CD14-positive monocyte (primary cell): ENCODE measurements around the gene DAZAP1. TPM values are rescaled to one million over a fixed set of nuclear protein-coding genes. Genes with fewer than 3 reads are reported as not detected.

Experiments
- DNase-seq, 3 donors: peaks; one replicate each; pipeline ENCODE4 v3.0.0-alpha.2; 2011 to 2022
- H2AFZ ChIP-seq: 2 replicates; pipeline ENCODE4 v1.6.0; 2012; ENCODE audit warnings: mild to moderate bottlenecking, low read depth, low read length, inconsistent platforms; ENCODE audit not compliant: insufficient read depth, poor library complexity, severe bottlenecking
- H3K27ac ChIP-seq, 2 donors: 1 replicate in 1 of 2; 2 replicates in 1 of 2; pipeline ENCODE4 v1.5.1; 2012 to 2013; ENCODE audit warnings: low read length in 2 of 2, control low read depth in 1 of 2, inconsistent platforms in 1 of 2, low read depth in 1 of 2, mild to moderate bottlenecking in 1 of 2
- H3K27me3 ChIP-seq, 2 donors: one replicate each; pipeline versions ENCODE4 v1.6.0 to v1.6.1; 2011 to 2013; ENCODE audit warnings: low read length in 2 of 2; ENCODE audit not compliant: control insufficient read depth in 2 of 2, insufficient read depth in 2 of 2
- H3K36me3 ChIP-seq, 2 donors: replicated peaks in 1 of 2; 1 replicate in 1 of 2; 2 replicates in 1 of 2; pipeline versions ENCODE4 v1.5.1 to v1.6.1; 2012 to 2013; ENCODE audit warnings: low read length in 2 of 2, control low read depth in 1 of 2, inconsistent platforms in 1 of 2, mild to moderate bottlenecking in 1 of 2; ENCODE audit not compliant: insufficient read depth in 2 of 2, control insufficient read depth in 1 of 2
- H3K4me1 ChIP-seq, 2 donors: 1 replicate in 1 of 2; 2 replicates in 1 of 2; pipeline versions ENCODE4 v1.5.1 to v1.6.1; 2012 to 2013; ENCODE audit warnings: low read length in 2 of 2, control low read depth in 1 of 2, inconsistent platforms in 1 of 2, mild to moderate bottlenecking in 1 of 2, moderate library complexity in 1 of 2; ENCODE audit not compliant: insufficient read depth in 2 of 2, control insufficient read depth in 1 of 2
- H3K4me2 ChIP-seq: replicated peaks from 2 replicates; pipeline ENCODE3; 2012; ENCODE audit warnings: low read length, moderate library complexity, mild to moderate bottlenecking; ENCODE audit not compliant: poor library complexity, severe bottlenecking; ENCODE audit errors: extremely low read depth
- H3K4me3 ChIP-seq, 3 experiments: fragments of 200-600 bp in 1 of 3; sonication (generic) in 1 of 3; replicated peaks in 1 of 3; 1 replicate in 2 of 3; 2 replicates in 1 of 3; pipeline ENCODE4 v1.5.1; 2011 to 2013; ENCODE audit warnings: low read length in 3 of 3, mild to moderate bottlenecking in 3 of 3, control low read depth in 2 of 3, low read depth in 2 of 3, inconsistent platforms in 1 of 3, moderate library complexity in 1 of 3
- H3K79me2 ChIP-seq: 2 replicates; pipeline ENCODE4 v1.6.0; 2012; ENCODE audit warnings: mild to moderate bottlenecking, control low read depth, inconsistent platforms, low read length, moderate library complexity; ENCODE audit not compliant: insufficient read depth
- H3K9ac ChIP-seq: 2 replicates; pipeline ENCODE4 v1.6.0; 2017; ENCODE audit warnings: low read length, mild to moderate bottlenecking; ENCODE audit not compliant: insufficient read depth, poor library complexity, severe bottlenecking
- H3K9me3 ChIP-seq, 2 donors: replicated peaks in 1 of 2; 1 replicate in 1 of 2; 2 replicates in 1 of 2; pipeline versions ENCODE4 v1.5.1 to v1.6.1; 2012 to 2013; ENCODE audit warnings: low read length in 2 of 2, control low read depth in 1 of 2; ENCODE audit not compliant: control insufficient read depth in 1 of 2, insufficient read depth in 1 of 2
- H4K20me1 ChIP-seq: 2 replicates; pipeline ENCODE4 v1.6.0; 2012; ENCODE audit warnings: mild to moderate bottlenecking, low read length, control low read depth, moderate library complexity; ENCODE audit not compliant: insufficient read depth
- H3K27ac Mint-ChIP-seq, 7 donors: one replicate each; pipeline ENCODE4 v1.8.0; 2020; ENCODE audit warnings: mild to moderate bottlenecking in 7 of 7, mixed read lengths in 7 of 7, moderate library complexity in 6 of 7, inconsistent platforms in 2 of 7
- H3K27me3 Mint-ChIP-seq, 3 donors: one replicate each; pipeline ENCODE4 v1.8.0; 2021 to 2022; ENCODE audit warnings: low read depth in 3 of 3, mild to moderate bottlenecking in 3 of 3, mixed read lengths in 3 of 3, moderate library complexity in 3 of 3, inconsistent platforms in 1 of 3
- H3K36me3 Mint-ChIP-seq, 2 donors: one replicate each; pipeline ENCODE4 v1.8.0; 2020; ENCODE audit warnings: mixed read lengths in 2 of 2, inconsistent platforms in 1 of 2, mild to moderate bottlenecking in 1 of 2
- H3K4me1 Mint-ChIP-seq: one replicate; pipeline ENCODE4 v1.8.0; 2020; ENCODE audit warnings: mild to moderate bottlenecking, mixed read lengths
- H3K4me3 Mint-ChIP-seq, 2 donors: one replicate each; pipeline ENCODE4 v1.8.0; 2020; ENCODE audit warnings: mild to moderate bottlenecking in 2 of 2, mixed read lengths in 2 of 2, moderate library complexity in 1 of 2
- H3K9me3 Mint-ChIP-seq, 7 donors: one replicate each; pipeline ENCODE4 v1.8.0; 2020 to 2022; ENCODE audit warnings: mixed read lengths in 7 of 7, mild to moderate bottlenecking in 6 of 7, moderate library complexity in 6 of 7, inconsistent platforms in 2 of 7
- WGBS: methylation state at CpG from one replicate; pipeline ENCODE4 v1.1.5; 2013; ENCODE audit warnings: missing lambda C conversion rate; ENCODE audit not compliant: insufficient coverage; 5-methylcytosine and 5-hydroxymethylcytosine counted together
- intact Hi-C, 2 donors: fragments of 100-400 bp; cut with micrococcal nuclease; formaldehyde crosslinking; loops; one replicate each; pipeline versions ENCODE4 v1.15.0 to v1.15.1; 2023
- polyA plus RNA-seq, 3 donors: library from polyadenylated mRNA; depleted of rRNA in 1 of 3; unstranded in 2 of 3; stranded (reverse) in 1 of 3; fragments of 300-500 nt in 2 of 3; fragments of >200 nt in 1 of 3; fragmentation: Illumina TruSeq in 2 of 3; gene quantifications; 1 replicate in 2 of 3; 2 replicates in 1 of 3; pipeline ENCODE4 v1.2.3, GENCODE V29; 2012 to 2021
- TF ChIP-seq, protein P1 (sequence below): fragments of 200-600 bp; IDR thresholded peaks from one replicate; pipeline ENCODE4 v1.8.0; 2022; ENCODE audit warnings: antibody characterized with exemption, mild to moderate bottlenecking

The DAZAP1 gene
- polyA plus RNA-seq, 3 donors: 3.3 to 57.1 (median 4.2) TPM

DNA sequence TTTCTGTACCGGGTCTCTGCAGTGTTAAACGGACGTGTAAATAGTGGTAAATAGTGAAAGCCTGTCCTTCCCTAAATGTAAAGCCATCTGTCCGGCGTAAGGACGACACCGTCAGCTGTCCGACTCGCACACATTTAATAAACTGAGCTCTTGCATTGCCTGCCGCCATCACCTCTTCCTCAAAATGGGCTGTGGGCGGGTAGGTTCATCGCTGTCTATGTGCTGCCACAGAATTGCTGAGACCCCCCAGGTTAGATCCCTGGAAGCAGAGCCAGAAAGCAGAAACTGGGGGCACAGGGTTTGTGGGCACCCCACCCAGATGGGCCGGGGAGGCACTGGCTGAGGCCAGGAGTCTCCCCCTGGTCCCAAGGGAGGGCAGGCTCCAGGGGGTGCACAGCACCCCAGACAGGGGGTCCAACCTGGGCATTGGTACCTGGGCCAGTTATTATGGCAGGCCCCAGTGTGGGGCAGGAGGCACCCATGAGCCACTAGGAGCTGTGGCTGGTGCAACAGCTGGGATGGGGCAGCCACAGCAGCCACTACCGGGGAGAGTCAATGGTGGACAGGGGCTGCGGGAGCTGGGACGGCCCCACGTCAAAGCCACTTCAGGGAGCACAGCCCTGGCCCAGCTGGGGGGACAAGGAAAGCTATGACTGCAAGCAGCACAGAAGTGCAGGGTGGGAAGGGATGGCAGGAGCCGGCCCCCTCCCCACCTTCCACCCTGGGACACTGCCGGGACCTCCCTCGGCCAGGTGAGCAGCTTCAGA lies 65.9 kb downstream of the DAZAP1 start:
- peaks cover 31 to 36% of the 10 kb centered on the region in 2 donors for H3K4me1 ChIP-seq
- no peak overlapping the region for H3K27ac ChIP-seq
- Mint-ChIP-seq H3K27ac (no peak overlapping the region), H3K4me1 (peaks cover 29% of the 10 kb centered on the region), H3K4me3 (peak overlapping the region in 1 of 2 donors; percentile 71), H3K36me3 (peaks cover 20 to 34% of the 10 kb centered on the region in 2 donors), H3K9me3 (peaks cover 0 to 16% (median 2%) of the 10 kb centered on the region in 7 donors), H3K27me3 (peaks cover 32 to 59% (median 48%) of the 10 kb centered on the region in 3 donors)
- peaks cover 36 to 47% of the 10 kb centered on the region in 2 donors for H3K27me3 ChIP-seq
- H2AFZ ChIP-seq: no peak overlapping the region
- H4K20me1 ChIP-seq: peaks cover 80% of the 10 kb centered on the region
- H3K79me2 ChIP-seq: peaks cover 22% of the 10 kb centered on the region
- H3K9ac ChIP-seq: no peak overlapping the region
- no peak overlapping the region for H3K4me2 ChIP-seq
- no peak overlapping the region for H3K4me3 ChIP-seq
- H3K36me3 ChIP-seq: peaks cover 18 to 27% of the 10 kb centered on the region in 2 donors
- no peak for DNase-seq
- H3K9me3 ChIP-seq: peaks cover 8 to 10% of the 10 kb centered on the region in 2 donors
- 88% methylated on average over 16 of the region's 20 CpGs for WGBS
- intact Hi-C loops: no loop called here
- TF ChIP-seq, protein P1, sequence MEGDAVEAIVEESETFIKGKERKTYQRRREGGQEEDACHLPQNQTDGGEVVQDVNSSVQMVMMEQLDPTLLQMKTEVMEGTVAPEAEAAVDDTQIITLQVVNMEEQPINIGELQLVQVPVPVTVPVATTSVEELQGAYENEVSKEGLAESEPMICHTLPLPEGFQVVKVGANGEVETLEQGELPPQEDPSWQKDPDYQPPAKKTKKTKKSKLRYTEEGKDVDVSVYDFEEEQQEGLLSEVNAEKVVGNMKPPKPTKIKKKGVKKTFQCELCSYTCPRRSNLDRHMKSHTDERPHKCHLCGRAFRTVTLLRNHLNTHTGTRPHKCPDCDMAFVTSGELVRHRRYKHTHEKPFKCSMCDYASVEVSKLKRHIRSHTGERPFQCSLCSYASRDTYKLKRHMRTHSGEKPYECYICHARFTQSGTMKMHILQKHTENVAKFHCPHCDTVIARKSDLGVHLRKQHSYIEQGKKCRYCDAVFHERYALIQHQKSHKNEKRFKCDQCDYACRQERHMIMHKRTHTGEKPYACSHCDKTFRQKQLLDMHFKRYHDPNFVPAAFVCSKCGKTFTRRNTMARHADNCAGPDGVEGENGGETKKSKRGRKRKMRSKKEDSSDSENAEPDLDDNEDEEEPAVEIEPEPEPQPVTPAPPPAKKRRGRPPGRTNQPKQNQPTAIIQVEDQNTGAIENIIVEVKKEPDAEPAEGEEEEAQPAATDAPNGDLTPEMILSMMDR: no peak

DNA sequence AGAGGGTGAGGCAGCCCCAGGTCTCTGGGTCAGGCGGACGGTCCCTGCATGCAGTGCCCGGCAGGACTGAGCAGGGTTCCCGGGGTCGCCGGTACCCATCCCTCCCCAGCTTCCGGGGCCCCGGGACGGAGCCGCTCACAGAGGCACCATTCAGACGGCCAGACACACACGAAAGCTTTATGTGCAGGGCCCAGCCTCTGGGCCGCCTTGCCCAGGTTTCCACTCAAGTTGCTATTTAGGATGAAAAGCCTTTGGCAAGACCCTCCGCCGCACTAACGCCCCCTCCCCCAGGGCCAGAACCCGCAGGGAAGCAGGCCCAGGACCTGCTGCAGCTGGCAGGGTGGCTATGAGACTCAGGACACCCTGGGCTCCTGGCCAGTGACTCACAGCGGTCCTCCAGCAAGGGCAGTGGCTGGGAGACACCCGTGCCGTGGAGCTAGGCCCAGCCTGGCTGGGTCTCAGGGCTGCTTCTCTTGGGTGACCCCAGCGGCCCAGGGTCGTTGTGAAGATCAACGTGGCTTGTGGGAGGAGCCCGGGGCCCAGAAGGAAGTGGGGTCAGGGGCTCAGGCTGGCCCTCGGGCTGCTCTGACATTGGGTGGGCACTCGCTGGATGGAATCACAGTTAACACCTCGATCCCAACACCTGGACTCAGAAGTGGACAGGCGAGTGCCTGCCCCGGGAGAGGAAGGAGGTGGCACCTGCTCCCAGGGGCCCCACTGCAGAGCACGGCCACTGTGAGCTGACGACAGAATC lies 66.8 kb downstream of the DAZAP1 start:
- no peak for DNase-seq
- peaks cover 29% of the 10 kb centered on the region for H3K79me2 ChIP-seq

More for the DNA sequence above, 66.8 kb downstream of the DAZAP1 start:
- H3K9ac ChIP-seq: no peak overlapping the region
- no peak overlapping the region for H3K4me2 ChIP-seq
- H3K9me3 ChIP-seq: peaks cover 8 to 10% of the 10 kb centered on the region in 2 donors
- Mint-ChIP-seq H3K9me3 (peaks cover 0 to 16% (median 2%) of the 10 kb centered on the region in 7 donors), H3K27me3 (peaks cover 32 to 52% (median 43%) of the 10 kb centered on the region in 3 donors), H3K27ac (no peak overlapping the region), H3K4me1 (peaks cover 33% of the 10 kb centered on the region), H3K4me3 (peak overlapping the region in 1 of 2 donors; percentile 15), H3K36me3 (peaks cover 20 to 34% of the 10 kb centered on the region in 2 donors)
- peaks cover 73% of the 10 kb centered on the region for H4K20me1 ChIP-seq
- H3K27me3 ChIP-seq: peaks cover 31 to 42% of the 10 kb centered on the region in 2 donors
- no peak overlapping the region for H3K4me3 ChIP-seq
- H3K36me3 ChIP-seq: peaks cover 18 to 27% of the 10 kb centered on the region in 2 donors
- TF ChIP-seq, protein P1: no peak
- peaks cover 36 to 37% of the 10 kb centered on the region in 2 donors for H3K4me1 ChIP-seq
- no peak overlapping the region for H2AFZ ChIP-seq
- intact Hi-C loops: no loop called here
- H3K27ac ChIP-seq: no peak overlapping the region
- WGBS: 91% methylated on average over 28 of the region's 31 CpGs
